DMS114 treated with DMSO at 0.1 percent for 48 hours (cell line): ENCODE data around the gene TSGA10.

Source experiments
- DNase-seq: peaks from one replicate; lab custom pipeline; 2025; ENCODE audit not compliant: unreplicated experiment; lab: John Stamatoyannopoulos, UW

The TSGA10 gene

GRCh38 chr2:98948956-98949739 lies 205.6 kb downstream of the TSGA10 start:
- no peak for DNase-seq

GRCh38 chr2:98947554-98947953 lies 207.2 kb downstream of the TSGA10 start:
- DNase-seq: no peak
